Neuronal stem cell (in vitro differentiated cells): ENCODE data around the gene DZIP3.
A peak's percentile ranks its signal among the peaks of the same experiment; 100 is the strongest.

Experiments used
- DNase-seq: peaks from one replicate; pipeline ENCODE4 v3.0.0-alpha.2; 2013; ENCODE audit warnings: low spot score
- H2AFZ ChIP-seq: one replicate; pipeline ENCODE4 v1.6.1; 2013; ENCODE audit warnings: mild to moderate bottlenecking, low read length, inconsistent platforms
- H2AK5ac ChIP-seq: 2 replicates; pipeline ENCODE4 v1.6.1; 2013; ENCODE audit warnings: low read depth, mild to moderate bottlenecking, inconsistent platforms, low read length, moderate library complexity, mixed read lengths
- H2BK120ac ChIP-seq: 2 replicates; pipeline ENCODE4 v1.6.1; 2013; ENCODE audit warnings: low read depth, mild to moderate bottlenecking, inconsistent platforms, low read length, moderate library complexity, mixed read lengths
- H2BK12ac ChIP-seq: one replicate; pipeline ENCODE4 v1.6.1; 2013; ENCODE audit warnings: low read length, inconsistent platforms
- H2BK15ac ChIP-seq: 2 replicates; pipeline ENCODE4 v1.6.1; 2013; ENCODE audit warnings: mild to moderate bottlenecking, low read length, inconsistent platforms, mixed read lengths
- H2BK5ac ChIP-seq: one replicate; pipeline ENCODE4 v1.6.1; 2013; ENCODE audit warnings: inconsistent platforms, mild to moderate bottlenecking, low read length, moderate library complexity
- H3K14ac ChIP-seq: one replicate; pipeline ENCODE4 v1.6.1; 2013; ENCODE audit warnings: low read length, inconsistent platforms
- H3K18ac ChIP-seq: 2 replicates; pipeline ENCODE4 v1.6.1; 2013; ENCODE audit warnings: low read length, inconsistent platforms
- H3K23ac ChIP-seq: 2 replicates; pipeline ENCODE4 v1.6.1; 2013; ENCODE audit warnings: low read depth, mild to moderate bottlenecking, mixed read lengths, low read length, inconsistent platforms; ENCODE audit not compliant: poor library complexity
- H3K27ac ChIP-seq: replicated peaks from 3 replicates; pipeline ENCODE4 v1.5.1; 2013; ENCODE audit warnings: low read length, inconsistent platforms
- H3K27me3 ChIP-seq, 3 experiments: 2 replicates each; pipeline ENCODE4 v1.6.1; 2013; ENCODE audit warnings: low read length in 3 of 3, mild to moderate bottlenecking in 2 of 3, inconsistent platforms in 1 of 3, low read depth in 1 of 3, mixed read lengths in 1 of 3, moderate library complexity in 1 of 3; ENCODE audit not compliant: control insufficient read depth in 3 of 3, insufficient read depth in 3 of 3
- H3K36me3 ChIP-seq, 2 donors: replicated peaks in 1 of 2; 2 replicates each; pipeline ENCODE4 v1.6.1; 2013; ENCODE audit warnings: low read length in 2 of 2; ENCODE audit not compliant: control insufficient read depth in 2 of 2, insufficient read depth in 2 of 2
- H3K4ac ChIP-seq: 2 replicates; pipeline ENCODE4 v1.6.1; 2013; ENCODE audit warnings: inconsistent platforms, mild to moderate bottlenecking, low read length, moderate library complexity
- H3K4me1 ChIP-seq, 2 donors: 1 replicate in 1 of 2; 2 replicates in 1 of 2; pipeline ENCODE4 v1.6.1; 2013; ENCODE audit warnings: low read length in 2 of 2, low read depth in 1 of 2; ENCODE audit not compliant: control insufficient read depth in 2 of 2, insufficient read depth in 1 of 2
- H3K4me2 ChIP-seq: one replicate; pipeline ENCODE4 v1.6.1; 2013; ENCODE audit warnings: mild to moderate bottlenecking, low read length, inconsistent platforms; ENCODE audit not compliant: insufficient read depth, poor library complexity, severe bottlenecking
- H3K4me3 ChIP-seq, 2 donors: 2 replicates each; pipeline ENCODE4 v1.5.1; 2013; ENCODE audit warnings: low read length in 2 of 2, mild to moderate bottlenecking in 2 of 2, inconsistent platforms in 1 of 2, moderate library complexity in 1 of 2
- H3K79me1 ChIP-seq: one replicate; pipeline ENCODE4 v1.6.1; 2013; ENCODE audit warnings: low read depth, mild to moderate bottlenecking, inconsistent platforms, low read length, moderate library complexity
- H3K9ac ChIP-seq: one replicate; pipeline ENCODE4 v1.6.1; 2013; ENCODE audit warnings: mild to moderate bottlenecking, low read depth, low read length, inconsistent platforms; ENCODE audit not compliant: poor library complexity
- H3K9me3 ChIP-seq, 2 donors: replicated peaks in 1 of 2; 2 replicates each; pipeline versions ENCODE3 to v1.6.1; 2013; ENCODE audit warnings: low read length in 2 of 2, mild to moderate bottlenecking in 2 of 2, inconsistent platforms in 1 of 2, low read depth in 1 of 2, mixed read lengths in 1 of 2, moderate library complexity in 1 of 2; ENCODE audit not compliant: control insufficient read depth in 2 of 2, insufficient read depth in 1 of 2
- H4K8ac ChIP-seq: one replicate; pipeline ENCODE4 v1.6.1; 2013; ENCODE audit warnings: low read depth, mild to moderate bottlenecking, inconsistent platforms, low read length, moderate library complexity
- H4K91ac ChIP-seq: one replicate; pipeline ENCODE4 v1.6.1; 2013; ENCODE audit warnings: low read length, low read depth, mild to moderate bottlenecking, inconsistent platforms; ENCODE audit not compliant: poor library complexity
- WGBS, 2 donors: extraction: QIAGEN DNeasy Blood & Tissue Kit; methylation state at CpG; one replicate each; pipeline ENCODE4 v1.1.7; 2013; ENCODE audit warnings: missing lambda C conversion rate in 2 of 2, mixed read lengths in 1 of 2; ENCODE audit not compliant: insufficient read length in 2 of 2, insufficient replicate concordance in 1 of 2; ENCODE audit errors: extremely low coverage in 2 of 2; 5-methylcytosine and 5-hydroxymethylcytosine counted together

DZIP3 gene

DNA sequence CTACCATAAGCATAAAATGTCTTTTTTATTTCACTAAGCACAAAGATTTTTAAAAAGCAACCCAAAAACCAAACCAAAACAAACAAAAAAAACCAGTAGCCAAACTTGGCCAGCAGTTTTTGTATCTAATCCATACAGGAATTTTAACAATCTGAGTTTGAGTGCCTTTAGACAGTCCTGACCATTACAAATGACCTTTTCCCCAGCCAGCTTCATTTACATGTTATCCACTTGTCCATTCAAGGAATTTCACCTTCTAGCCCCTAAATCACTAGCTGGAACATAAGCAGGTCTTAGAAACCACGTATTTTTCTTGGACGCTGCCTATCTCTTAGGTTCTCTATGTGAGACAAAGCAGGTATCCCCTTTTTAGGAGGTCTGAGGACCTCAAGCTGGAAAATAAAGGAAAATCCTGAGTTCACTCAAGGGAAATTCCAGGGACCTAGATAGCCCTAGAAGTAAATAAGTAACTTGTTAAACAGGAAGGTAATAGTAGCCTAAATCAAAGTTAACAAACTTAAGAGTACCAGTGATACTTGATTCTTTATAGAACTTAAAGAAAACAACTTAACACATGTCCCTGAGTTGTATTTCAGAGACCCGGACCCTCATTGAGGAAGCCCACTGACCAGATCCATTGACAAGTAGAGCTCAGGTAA is 34.5 kb upstream of the DZIP3 start:
- no peaks in the 10 kb centered on the region for H3K9me3 ChIP-seq
- no peak overlapping the region for H3K23ac ChIP-seq
- no peak overlapping the region for H2BK120ac ChIP-seq
- no peaks in the 10 kb centered on the region for H3K79me1 ChIP-seq
- peak overlapping the region; percentile 21 for H3K27ac ChIP-seq
- H2BK5ac ChIP-seq = no peak overlapping the region
- no peak overlapping the region for H3K4me2 ChIP-seq
- H3K14ac ChIP-seq = no peak overlapping the region
- no peak overlapping the region for H2BK12ac ChIP-seq
- H3K27me3 ChIP-seq = no peaks in the 10 kb centered on the region
- H3K4me3 ChIP-seq = no peak overlapping the region
- H4K8ac ChIP-seq = no peak overlapping the region
- no peak overlapping the region for H2AK5ac ChIP-seq
- no peak overlapping the region for H3K4ac ChIP-seq
- no CpG with 5 or more reads among the region's 3 CpGs for WGBS, 2 donors
- no peak overlapping the region for H3K9ac ChIP-seq
- peaks cover 11 to 100% of the 10 kb centered on the region in 2 donors for H3K36me3 ChIP-seq
- no peak for DNase-seq
- H4K91ac ChIP-seq = no peak overlapping the region
- H2AFZ ChIP-seq = no peak overlapping the region
- peaks cover 0 to 4% of the 10 kb centered on the region in 2 donors for H3K4me1 ChIP-seq
- H3K18ac ChIP-seq = no peak overlapping the region
- H2BK15ac ChIP-seq = no peak overlapping the region

DNA sequence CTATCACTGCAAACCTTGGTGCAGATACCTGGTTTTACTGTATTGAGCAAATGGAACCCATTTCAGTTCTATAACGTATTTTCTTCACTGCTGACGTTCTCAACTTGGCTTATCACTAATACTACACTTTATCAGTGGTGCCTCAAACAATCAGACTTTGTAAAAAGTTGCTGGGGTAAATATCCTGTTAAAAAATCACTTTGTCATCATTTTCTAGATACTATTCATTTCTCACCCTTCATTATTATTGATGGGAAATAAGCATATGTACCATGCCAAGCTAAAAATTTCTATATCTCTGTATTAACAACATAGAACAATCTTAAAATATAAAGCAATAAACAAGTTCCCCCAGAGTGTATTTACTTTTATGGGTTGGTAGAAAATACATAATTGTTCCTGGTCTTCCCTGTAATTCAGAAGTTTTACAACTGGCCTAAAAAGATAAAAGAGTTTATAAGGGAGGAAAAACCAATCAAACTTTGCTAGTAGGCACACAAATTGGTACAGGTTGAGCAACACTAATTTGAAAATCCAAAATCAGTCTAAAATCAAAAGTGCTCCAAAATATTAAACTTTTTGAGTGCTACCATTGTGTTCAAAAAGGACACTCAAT is 33.4 kb upstream of the DZIP3 start:
- H4K91ac ChIP-seq = no peak overlapping the region
- peaks cover 0 to 4% of the 10 kb centered on the region in 2 donors for H3K4me1 ChIP-seq
- H3K9ac ChIP-seq = no peak overlapping the region
- H3K4ac ChIP-seq = no peak overlapping the region
- WGBS, 2 donors = no CpG with 5 or more reads among the region's 2 CpGs
- no peak overlapping the region for H3K4me3 ChIP-seq
- H2AFZ ChIP-seq = no peak overlapping the region
- H3K36me3 ChIP-seq = peaks cover 10 to 100% of the 10 kb centered on the region in 2 donors
- H2BK12ac ChIP-seq = no peak overlapping the region
- H2BK120ac ChIP-seq = no peak overlapping the region
- no peaks in the 10 kb centered on the region for H3K79me1 ChIP-seq
- no peak overlapping the region for H2BK15ac ChIP-seq
- no peak overlapping the region for H2BK5ac ChIP-seq
- no peak for DNase-seq
- H3K9me3 ChIP-seq = no peaks in the 10 kb centered on the region
- H4K8ac ChIP-seq = no peak overlapping the region
- H3K14ac ChIP-seq = no peak overlapping the region
- H3K4me2 ChIP-seq = no peak overlapping the region
- H3K23ac ChIP-seq = no peak overlapping the region
- H3K27me3 ChIP-seq = no peaks in the 10 kb centered on the region
- no peak overlapping the region for H2AK5ac ChIP-seq
- H3K27ac ChIP-seq = no peak overlapping the region
- H3K18ac ChIP-seq = no peak overlapping the region

DNA sequence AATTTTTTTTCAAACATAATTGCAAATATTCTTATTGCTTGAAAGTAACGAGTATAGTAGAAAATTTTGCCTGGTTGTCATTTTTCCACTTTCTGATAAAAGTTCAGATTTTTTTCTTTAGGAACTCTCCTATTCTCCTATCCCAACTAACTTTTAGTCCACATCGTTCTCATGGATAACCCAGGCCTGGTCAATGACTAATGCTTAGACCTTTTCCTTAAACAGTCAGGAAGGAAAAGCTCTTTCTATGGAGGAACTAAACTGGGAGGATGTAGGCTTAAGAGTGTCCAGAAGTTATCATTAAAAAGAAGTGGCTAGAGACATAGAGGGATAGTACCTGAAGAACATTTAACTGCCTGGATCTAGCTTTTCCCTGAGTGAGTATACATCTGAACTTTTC is 27.0 kb upstream of the DZIP3 start:
- no peak overlapping the region for H3K23ac ChIP-seq
- H3K9ac ChIP-seq = no peak overlapping the region
- H4K91ac ChIP-seq = no peak overlapping the region
- no peak overlapping the region for H2BK15ac ChIP-seq
- no peaks in the 10 kb centered on the region for H3K27me3 ChIP-seq
- H3K14ac ChIP-seq = no peak overlapping the region
- H3K4me1 ChIP-seq = no peaks in the 10 kb centered on the region
- H3K36me3 ChIP-seq = peaks cover 12 to 100% of the 10 kb centered on the region in 2 donors
- no CpG with 5 or more reads among the region's 2 CpGs for WGBS, 2 donors
- no peak overlapping the region for H2BK5ac ChIP-seq
- H3K79me1 ChIP-seq = no peaks in the 10 kb centered on the region
- H3K4ac ChIP-seq = no peak overlapping the region
- H3K18ac ChIP-seq = no peak overlapping the region
- no peak overlapping the region for H3K4me2 ChIP-seq
- H2BK120ac ChIP-seq = no peak overlapping the region
- no peak overlapping the region for H2AK5ac ChIP-seq
- H4K8ac ChIP-seq = no peak overlapping the region
- no peak overlapping the region for H2AFZ ChIP-seq
- no peak for DNase-seq
- H3K9me3 ChIP-seq = no peaks in the 10 kb centered on the region
- no peak overlapping the region for H3K27ac ChIP-seq
- no peak overlapping the region for H3K4me3 ChIP-seq
- no peak overlapping the region for H2BK12ac ChIP-seq

DNA sequence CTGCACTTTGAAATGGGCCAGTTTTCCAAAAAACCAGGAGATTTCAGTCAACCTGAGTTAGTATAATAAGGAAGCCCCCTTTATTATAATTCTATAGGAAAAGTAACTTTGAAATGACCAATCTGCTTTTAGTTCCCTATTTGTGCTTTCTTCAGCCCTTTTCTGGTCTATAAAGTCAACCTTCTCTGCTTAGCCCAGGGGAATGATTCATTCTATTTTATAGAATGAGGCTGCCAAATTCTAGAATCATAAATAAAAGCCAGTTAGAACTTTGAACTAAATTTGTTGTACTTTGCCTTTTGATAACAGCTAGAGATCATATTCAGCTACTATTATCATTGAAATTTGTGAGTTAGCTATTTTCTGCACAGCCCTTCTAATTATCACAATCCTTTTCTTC is 25.0 kb upstream of the DZIP3 start:
- H2BK15ac ChIP-seq = no peak overlapping the region
- no peak for DNase-seq
- no peak overlapping the region for H2BK5ac ChIP-seq
- H3K27me3 ChIP-seq = no peaks in the 10 kb centered on the region
- H3K14ac ChIP-seq = no peak overlapping the region
- no peak overlapping the region for H3K27ac ChIP-seq
- H2AFZ ChIP-seq = no peak overlapping the region
- no peak overlapping the region for H3K18ac ChIP-seq
- H3K4me3 ChIP-seq = no peak overlapping the region
- H2AK5ac ChIP-seq = no peak overlapping the region
- no peak overlapping the region for H3K4ac ChIP-seq
- H3K79me1 ChIP-seq = no peaks in the 10 kb centered on the region
- no peak overlapping the region for H3K23ac ChIP-seq
- H3K36me3 ChIP-seq = peaks cover 7 to 99% of the 10 kb centered on the region in 2 donors
- no peak overlapping the region for H3K4me2 ChIP-seq
- H2BK120ac ChIP-seq = no peak overlapping the region
- no peak overlapping the region for H4K91ac ChIP-seq
- H3K9me3 ChIP-seq = no peaks in the 10 kb centered on the region
- no peaks in the 10 kb centered on the region for H3K4me1 ChIP-seq
- H3K9ac ChIP-seq = no peak overlapping the region
- H2BK12ac ChIP-seq = no peak overlapping the region
- no peak overlapping the region for H4K8ac ChIP-seq
